ENCODE results near the gene NRXN3.

Gene NRXN3

GRCh38 chr14:79118291-79118690 is 948.1 kb downstream of the NRXN3 start:
- Histone ChIP-seq H3K27ac (no peak overlapping the region), H3K4me3 (no peak overlapping the region)
- no peak for DNase-seq (ENCODE audit: low spot score)
- no peak for TF ChIP-seq CTCF (IDR thresholded peaks at IDR 0.05)

- no peak overlapping the region for H3K27ac ChIP-seq
- no peak overlapping the region for H3K4me3 ChIP-seq
- no peak for DNase-seq (ENCODE audit: low spot score)
- no peak for TF ChIP-seq CTCF (IDR thresholded peaks at IDR 0.05)
These were observed 964.2 kb downstream of the NRXN3 start for GRCh38 chr14:79134361-79134760.

- no peak overlapping the region for H3K27ac ChIP-seq
- H3K4me3 ChIP-seq: no peak overlapping the region
- no peak for TF ChIP-seq CTCF (IDR thresholded peaks at IDR 0.05)
- DNase-seq (ENCODE audit: low spot score): no peak
These were observed 966.2 kb downstream of the NRXN3 start for GRCh38 chr14:79136071-79137044.

GRCh38 chr14:79137045-79137430 is 966.9 kb downstream of the NRXN3 start:
- Histone ChIP-seq H3K27ac (no peak overlapping the region), H3K4me3 (no peak overlapping the region)
- no peak for TF ChIP-seq CTCF (IDR thresholded peaks at IDR 0.05)
- no peak for DNase-seq (ENCODE audit: low spot score)

- H3K4me3 ChIP-seq: no peak overlapping the region
- DNase-seq (ENCODE audit: low spot score): no peak
- TF ChIP-seq CTCF (IDR thresholded peaks at IDR 0.05): no peak
- no peak overlapping the region for H3K27ac ChIP-seq
These were observed 967.7 kb downstream of the NRXN3 start for GRCh38 chr14:79137836-79138235.

- TF ChIP-seq CTCF (IDR thresholded peaks at IDR 0.05): no peak
- Histone ChIP-seq H3K27ac (no peak overlapping the region), H3K4me3 (no peak overlapping the region)
- no peak for DNase-seq (ENCODE audit: low spot score)
These were observed 974.7 kb downstream of the NRXN3 start for GRCh38 chr14:79144896-79145295.

GRCh38 chr14:79150226-79150625 is 980.1 kb downstream of the NRXN3 start:
- DNase-seq (ENCODE audit: low spot score): no peak
- H3K27ac ChIP-seq: no peak overlapping the region
- no peak for TF ChIP-seq CTCF (IDR thresholded peaks at IDR 0.05)
- H3K4me3 ChIP-seq: no peak overlapping the region

Data from coronary artery (tissue), 2 donors.